SK-N-SH (cell line): ENCODE results near the gene DCBLD1. TPM values are rescaled to one million over a fixed set of nuclear protein-coding genes. Genes with fewer than 3 reads are reported as not detected.
A peak's percentile ranks its signal among the peaks of the same experiment; 100 is the strongest.

Experiments used
- ELF1 ChIP-seq: IDR thresholded peaks from 2 replicates; pipeline ENCODE4 v1.4.0; 2012
- EP300 ChIP-seq, 2 experiments: IDR thresholded peaks; 2 replicates each; pipeline versions ENCODE4 v1.4.0 to v1.6.1; 2012; ENCODE audit warnings: borderline replicate concordance in 1 of 2, low read depth in 1 of 2, low read length in 1 of 2
- EZH2phosphoT487 ChIP-seq: fragments of 200-600 bp; sonication (generic); IDR thresholded peaks from 2 replicates; pipeline ENCODE4 v1.6.1; 2017; ENCODE audit warnings: low read depth, mixed run types, mild to moderate bottlenecking, antibody characterized with exemption, moderate library complexity, borderline replicate concordance
- FOSL2 ChIP-seq: IDR thresholded peaks from 2 replicates; pipeline ENCODE4 v1.4.0; 2012; ENCODE audit warnings: low read depth, mild to moderate bottlenecking, moderate library complexity, borderline replicate concordance
- FOXJ3 ChIP-seq: sonication (generic); formaldehyde crosslinking; IDR thresholded peaks from 2 replicates; pipeline ENCODE4 v1.5.1; 2020; ENCODE audit warnings: mild to moderate bottlenecking, missing genetic modification reagents
- GABPA ChIP-seq: IDR thresholded peaks from 2 replicates; pipeline ENCODE4 v1.4.0; 2012; ENCODE audit warnings: low read depth, mild to moderate bottlenecking
- GATA2 ChIP-seq: sonication (generic); formaldehyde crosslinking; IDR thresholded peaks from 2 replicates; pipeline ENCODE4 v1.5.0; 2020; ENCODE audit warnings: mild to moderate bottlenecking, missing genetic modification reagents
- JUND ChIP-seq: IDR thresholded peaks from 2 replicates; pipeline ENCODE4 v1.4.0; 2012
- MAX ChIP-seq: IDR thresholded peaks from 2 replicates; pipeline ENCODE4 v1.4.0; 2012; ENCODE audit warnings: low read depth
- MEF2A ChIP-seq: IDR thresholded peaks from 2 replicates; pipeline ENCODE4 v1.4.0; 2012; ENCODE audit warnings: low read depth, borderline replicate concordance
- MXI1 ChIP-seq: IDR thresholded peaks from 2 replicates; pipeline ENCODE4 v1.6.1; 2012; ENCODE audit warnings: mild to moderate bottlenecking, low read depth, low read length, improper control_type of control experiment
- NFIC ChIP-seq: IDR thresholded peaks from 2 replicates; pipeline ENCODE4 v1.4.0; 2012; ENCODE audit warnings: borderline replicate concordance
- NRF1 ChIP-seq: IDR thresholded peaks from 2 replicates; pipeline ENCODE4 v1.6.1; 2012; ENCODE audit warnings: low read depth, mild to moderate bottlenecking, low read length
- POLR2AphosphoS5 ChIP-seq: IDR thresholded peaks from 2 replicates; pipeline ENCODE4 v1.6.1; 2012; ENCODE audit warnings: low read depth, low read length
- RAD21 ChIP-seq: IDR thresholded peaks from 2 replicates; pipeline ENCODE4 v1.6.1; 2012; ENCODE audit warnings: mild to moderate bottlenecking, low read length
- RCOR1 ChIP-seq: fragments of 150-350 bp; IDR thresholded peaks from 2 replicates; pipeline ENCODE4 v1.6.1; 2017; ENCODE audit warnings: antibody characterized with exemption, low read length
- RXRA ChIP-seq: IDR thresholded peaks from 2 replicates; pipeline ENCODE4 v1.4.0; 2012; ENCODE audit warnings: low read depth, mild to moderate bottlenecking, borderline replicate concordance
- SMC3 ChIP-seq: IDR thresholded peaks from 2 replicates; pipeline ENCODE4 v1.6.1; 2012; ENCODE audit warnings: low read depth, low read length, improper control_type of control experiment
- TCF12 ChIP-seq: IDR thresholded peaks from 2 replicates; pipeline ENCODE4 v1.4.0; 2012
- TEAD4 ChIP-seq: IDR thresholded peaks from 2 replicates; pipeline ENCODE4 v1.4.0; 2012; ENCODE audit warnings: mild to moderate bottlenecking, borderline replicate concordance; ENCODE audit not compliant: insufficient read depth
- ZBTB33 ChIP-seq: IDR thresholded peaks from 2 replicates; pipeline ENCODE4 v1.4.0; 2012; ENCODE audit warnings: low read depth, borderline replicate concordance
- polyA plus RNA-seq, 3 experiments: library from polyadenylated mRNA; depleted of rRNA; stranded (reverse); fragments of >200 nt; gene quantifications; 2 replicates each; pipeline ENCODE4 v1.2.3, GENCODE V29; 2012
- TF ChIP-seq, protein P1 (sequence below): fragments of 150-350 bp; IDR thresholded peaks from 2 replicates; pipeline ENCODE4 v1.6.1; 2017; ENCODE audit warnings: antibody characterized with exemption, low read length, low read depth, borderline replicate concordance
- TF ChIP-seq, protein P2 (sequence below): fragments of 150-350 bp; IDR thresholded peaks from 2 replicates; pipeline ENCODE4 v1.6.1; 2016; ENCODE audit warnings: mild to moderate bottlenecking, low read depth, low read length
- TF ChIP-seq, protein P3 (sequence below): IDR thresholded peaks from 2 replicates; pipeline ENCODE4 v1.4.0; 2012; ENCODE audit warnings: low read depth, borderline replicate concordance

The DCBLD1 gene
- polyA plus RNA-seq, 1 of the 3 experiments (the other 2 are of a cell fraction): 82.2 TPM

DNA sequence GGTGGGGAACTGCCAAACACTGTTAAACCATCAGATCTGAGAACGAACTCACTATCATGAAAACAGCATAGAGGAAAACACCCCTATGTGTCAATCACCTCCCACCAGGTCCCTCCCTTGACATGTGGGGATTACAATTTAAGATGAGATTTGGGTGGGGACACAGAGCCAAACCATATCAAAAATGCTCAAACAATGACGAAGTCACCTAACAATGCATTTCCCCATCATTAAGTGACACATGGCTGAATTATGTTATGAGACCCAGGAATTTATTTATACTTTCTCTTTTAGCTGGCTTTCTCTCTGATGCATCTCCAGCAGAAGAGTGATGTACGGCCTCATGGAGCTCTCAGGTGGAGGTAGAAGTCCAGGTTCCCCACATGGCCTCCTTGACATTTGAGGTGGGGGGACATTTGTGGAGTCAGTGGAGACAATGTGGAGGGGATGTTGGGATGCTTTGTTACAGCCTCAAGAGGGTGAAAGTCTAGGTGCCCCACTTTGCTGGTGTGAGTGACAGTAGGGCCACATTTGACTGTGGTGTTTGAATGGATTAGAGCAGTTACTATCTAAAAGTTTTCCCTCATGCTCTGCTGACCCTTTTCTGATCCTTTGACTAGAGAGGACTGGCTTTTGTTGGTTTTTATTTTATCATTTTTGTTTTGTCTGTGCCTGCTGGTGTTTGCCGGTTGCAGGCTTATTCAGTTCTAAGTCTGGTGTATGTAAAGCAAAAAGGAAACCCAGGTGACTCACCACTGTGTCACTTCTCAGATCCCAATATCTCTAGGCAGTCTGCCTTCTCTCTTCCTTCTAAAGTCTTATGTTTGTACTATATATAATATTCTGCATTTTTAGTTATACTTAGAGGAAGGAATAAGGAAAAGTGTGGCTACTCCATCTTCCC is 18.5 kb upstream of the DCBLD1 start (continued):
- TF ChIP-seq FOXJ3 (CRISPR knock-in tag) (no peak), MAX (no peak), GATA2 (CRISPR knock-in tag) (no peak), GABPA (no peak), NRF1 (no peak), ELF1 (no peak), SMC3 (no peak), MEF2A (no peak), TCF12 (peak; percentile 86), JUND (peak; percentile 87), TEAD4 (0 out of 2 replicates have a peak, but pooled peaks have one; percentile 47), FOSL2 (peak; percentile 89), NFIC (peak; percentile 26; the same call in 1 of the 2 replicates), MXI1 (no peak), EZH2phosphoT487 (no peak), RCOR1 (no peak), RXRA (no peak), RAD21 (no peak), POLR2AphosphoS5 (peak; percentile 39; the same call in 1 of the 2 replicates), EP300 (IDR thresholded peaks at IDR 0.05; ENCODE audit: borderline replicate concordance in 1 of 2, low read depth in 1 of 2, low read length in 1 of 2) (peak in 1 of 2 experiments; percentile 58; a peak in 1 of 4 replicates), ZBTB33 (no peak)
- TF ChIP-seq, protein P1, sequence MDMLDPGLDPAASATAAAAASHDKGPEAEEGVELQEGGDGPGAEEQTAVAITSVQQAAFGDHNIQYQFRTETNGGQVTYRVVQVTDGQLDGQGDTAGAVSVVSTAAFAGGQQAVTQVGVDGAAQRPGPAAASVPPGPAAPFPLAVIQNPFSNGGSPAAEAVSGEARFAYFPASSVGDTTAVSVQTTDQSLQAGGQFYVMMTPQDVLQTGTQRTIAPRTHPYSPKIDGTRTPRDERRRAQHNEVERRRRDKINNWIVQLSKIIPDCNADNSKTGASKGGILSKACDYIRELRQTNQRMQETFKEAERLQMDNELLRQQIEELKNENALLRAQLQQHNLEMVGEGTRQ: no peak
- TF ChIP-seq, protein P2, sequence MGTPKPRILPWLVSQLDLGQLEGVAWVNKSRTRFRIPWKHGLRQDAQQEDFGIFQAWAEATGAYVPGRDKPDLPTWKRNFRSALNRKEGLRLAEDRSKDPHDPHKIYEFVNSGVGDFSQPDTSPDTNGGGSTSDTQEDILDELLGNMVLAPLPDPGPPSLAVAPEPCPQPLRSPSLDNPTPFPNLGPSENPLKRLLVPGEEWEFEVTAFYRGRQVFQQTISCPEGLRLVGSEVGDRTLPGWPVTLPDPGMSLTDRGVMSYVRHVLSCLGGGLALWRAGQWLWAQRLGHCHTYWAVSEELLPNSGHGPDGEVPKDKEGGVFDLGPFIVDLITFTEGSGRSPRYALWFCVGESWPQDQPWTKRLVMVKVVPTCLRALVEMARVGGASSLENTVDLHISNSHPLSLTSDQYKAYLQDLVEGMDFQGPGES: no peak
- TF ChIP-seq, protein P3, sequence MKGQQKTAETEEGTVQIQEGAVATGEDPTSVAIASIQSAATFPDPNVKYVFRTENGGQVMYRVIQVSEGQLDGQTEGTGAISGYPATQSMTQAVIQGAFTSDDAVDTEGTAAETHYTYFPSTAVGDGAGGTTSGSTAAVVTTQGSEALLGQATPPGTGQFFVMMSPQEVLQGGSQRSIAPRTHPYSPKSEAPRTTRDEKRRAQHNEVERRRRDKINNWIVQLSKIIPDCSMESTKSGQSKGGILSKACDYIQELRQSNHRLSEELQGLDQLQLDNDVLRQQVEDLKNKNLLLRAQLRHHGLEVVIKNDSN: no peak
